ENCODE data around the gene PRIMPOL.

GRCh38 chr4:184727430-184727829 is 77.9 kb downstream of the PRIMPOL start:
- no peak for TF ChIP-seq CTCF (IDR thresholded peaks at IDR 0.05)
- no peak for TF ChIP-seq POLR2A (IDR thresholded peaks at IDR 0.05)

Measured in adrenal gland (tissue), 5 donors.